GM12878 (cell line): Measurements from ENCODE around the gene STX16. TPM values are rescaled to one million over a fixed set of nuclear protein-coding genes. Genes with fewer than 3 reads are reported as not detected.
"Not testable (repeated sequence)": the region's sequence is repeated elsewhere in the genome, so short reads cannot be mapped to it uniquely, and the experiment has no call there.

Source experiments
- ATAC-seq: fragments of 200-7000 bp; cut with Tn5 transposase; 3 replicates; pipeline ENCODE4 v1.9.1; 2020; ENCODE audit warnings: mild to moderate bottlenecking, moderate library complexity
- BruUV-seq: library from RNA; stranded (reverse); fragments of 400-500 nt; replicated peaks from 2 replicates; lab custom pipeline; 2021; lab: Mats Ljungman, UMichigan
- CTCF ChIA-PET: fragments of 300-600 bp; sonication (Branson Sonifier 250); formaldehyde crosslinking; extraction: SDS; loops from one replicate; lab custom pipeline; 2021; ENCODE audit warnings: inconsistent platforms; lab: Yijun Ruan, JAX
- POLR2A ChIA-PET: fragments of 350-600 bp; formaldehyde crosslinking; extraction: SDS; loops from one replicate; lab custom pipeline; 2021; ENCODE audit warnings: inconsistent platforms; lab: Charles Lee
- RAD21 ChIA-PET: fragments of 300-600 bp; sonication (Branson Sonifier 250); formaldehyde crosslinking; loops from one replicate; lab custom pipeline; 2023; ENCODE audit warnings: antibody characterized with exemption; ENCODE audit not compliant: unreplicated experiment; lab: Charles Lee
- SMC1A ChIA-PET: fragments of 300-600 bp; sonication (Branson Sonifier 250); formaldehyde crosslinking; loops from one replicate; lab custom pipeline; 2023; ENCODE audit not compliant: unreplicated experiment, uncharacterized antibody; lab: Charles Lee
- DNase-seq: peaks from one replicate; pipeline ENCODE4 v3.0.0-alpha.2; 2011; ENCODE audit warnings: low read depth, low spot score
- FAIRE-seq: peaks from 3 replicates; lab custom pipeline; 2011; peaks lifted over from hg19 to GRCh38; lab: Jason Lieb, UNC
- H2AFZ ChIP-seq: 2 replicates; pipeline ENCODE4 v1.6.0; 2011; ENCODE audit warnings: low read depth, low read length, control low read depth; ENCODE audit not compliant: control insufficient read depth
- H3K27ac ChIP-seq: 2 replicates; pipeline ENCODE4 v1.5.1; 2011; ENCODE audit warnings: control low read depth; ENCODE audit not compliant: control insufficient read depth, insufficient read depth
- H3K27me3 ChIP-seq, 2 experiments: replicated peaks in 1 of 2; 2 replicates each; pipeline versions ENCODE4 v1.6.0 to v1.6.1; 2011; ENCODE audit warnings: low read length in 1 of 2; ENCODE audit not compliant: control insufficient read depth in 2 of 2, insufficient read depth in 2 of 2
- H3K36me3 ChIP-seq, 2 experiments: 2 replicates each; pipeline ENCODE4 v1.5.1; 2011; ENCODE audit warnings: low read length in 1 of 2; ENCODE audit not compliant: control insufficient read depth in 2 of 2, insufficient read depth in 2 of 2
- H3K4me1 ChIP-seq: 2 replicates; pipeline ENCODE4 v1.6.1; 2011; ENCODE audit warnings: mild to moderate bottlenecking, low read length, moderate library complexity, mixed read lengths; ENCODE audit not compliant: control insufficient read depth, insufficient read depth
- H3K4me2 ChIP-seq: 2 replicates; pipeline ENCODE4 v1.6.0; 2011; ENCODE audit warnings: control low read depth; ENCODE audit not compliant: control insufficient read depth, insufficient read depth
- H3K4me3 ChIP-seq: fragments of 200-600 bp; sonication (generic); 2 replicates; pipeline ENCODE4 v1.5.1; 2016
- H3K79me2 ChIP-seq: 2 replicates; pipeline ENCODE4 v1.6.0; 2011; ENCODE audit warnings: low read length; ENCODE audit not compliant: control insufficient read depth, insufficient read depth
- H3K9ac ChIP-seq: 2 replicates; pipeline ENCODE4 v1.8.0; 2011; ENCODE audit warnings: low read length, control low read depth, mixed read lengths; ENCODE audit not compliant: control insufficient read depth, insufficient read depth
- H3K9me3 ChIP-seq: replicated peaks from 3 replicates; pipeline ENCODE4 v1.5.1; 2011; ENCODE audit warnings: mild to moderate bottlenecking, low read length; ENCODE audit not compliant: control insufficient read depth, insufficient read depth
- H4K20me1 ChIP-seq: 2 replicates; pipeline ENCODE4 v1.6.0; 2011; ENCODE audit not compliant: control insufficient read depth, insufficient read depth
- ETV6 ChIP-seq, 2 experiments: fragments of 450-650 bp in 1 of 2; IDR thresholded peaks in 1 of 2; conservative IDR thresholded peaks in 1 of 2; 2 replicates each; pipeline ENCODE4 v1.6.1; 2014; ENCODE audit warnings: antibody characterized with exemption in 1 of 2, borderline replicate concordance in 1 of 2, low read depth in 1 of 2, mild to moderate bottlenecking in 1 of 2, moderate library complexity in 1 of 2
- IRF4 ChIP-seq: IDR thresholded peaks from 2 replicates; pipeline ENCODE4 v1.6.1; 2011; ENCODE audit warnings: low read depth, low read length
- POU2F2 ChIP-seq: IDR thresholded peaks from 3 replicates; pipeline ENCODE4 v1.6.1; 2011; ENCODE audit warnings: low read depth, mild to moderate bottlenecking, low read length, borderline replicate concordance
- RELA ChIP-seq: fragments of 450-650 bp; IDR thresholded peaks from 2 replicates; pipeline ENCODE4 v1.8.0; 2014; ENCODE audit warnings: borderline replicate concordance; ENCODE audit not compliant: partially characterized antibody
- SIN3A ChIP-seq: IDR thresholded peaks from 2 replicates; pipeline ENCODE4 v1.6.1; 2012; ENCODE audit warnings: low read depth, low read length, improper control_type of control experiment
- SMARCA5 ChIP-seq: fragments of 450-650 bp; IDR thresholded peaks from 2 replicates; pipeline ENCODE4 v1.6.1; 2017; ENCODE audit warnings: mild to moderate bottlenecking
- WRNIP1 ChIP-seq: IDR thresholded peaks from 2 replicates; pipeline ENCODE4 v1.6.1; 2011; ENCODE audit warnings: low read depth, low read length, improper control_type of control experiment, borderline replicate concordance
- WGBS: methylation state at CpG from one replicate; pipeline ENCODE4 v1.1.6; 2016; ENCODE audit warnings: low lambda C conversion rate; ENCODE audit not compliant: insufficient replicate concordance, insufficient coverage; ENCODE audit errors: missing lambda C conversion rate; 5-methylcytosine and 5-hydroxymethylcytosine counted together
- in situ Hi-C: fragments of 300-500 bp; cut with MboI; formaldehyde crosslinking; loops from 9 replicates; pipeline ENCODE4 v1.14.3; 2018; ENCODE audit warnings: mixed read lengths
- intact Hi-C: fragments of 100-400 bp; cut with micrococcal nuclease; formaldehyde crosslinking; loops from one replicate; pipeline ENCODE4 v1.14.2; 2022; ENCODE audit not compliant: unreplicated experiment
- polyA plus RNA-seq, 11 experiments: library from polyadenylated mRNA; depleted of rRNA in 4 of 11; unstranded in 6 of 11; stranded (reverse) in 5 of 11; fragments of >200 nt; fragmentation: Nextera tagmentation in 4 of 11; fragmentation: Illumina TruSeq in 1 of 11; extraction: Ambion mirVana in 4 of 11; extraction: Trizol in 1 of 11; gene quantifications; 1 replicate in 1 of 11; 2 replicates in 10 of 11; pipeline versions ENCODE4 v1.2.1 to v1.2.3, GENCODE V29; 2011 to 2016; ENCODE audit warnings: inconsistent platforms in 2 of 11, missing spikeins in 2 of 11, low read depth in 1 of 11
- total RNA-seq, 4 experiments: library from RNA; depleted of rRNA in 3 of 4; stranded (reverse); fragments of >200 nt in 3 of 4; fragmentation: Illumina TruSeq in 1 of 4; extraction: Trizol in 1 of 4; gene quantifications; 2 replicates each; pipeline versions ENCODE4 v1.2.1 to v1.2.3, GENCODE V29; 2013 to 2021
- TF ChIP-seq, protein P1 (sequence below): fragments of 450-650 bp; IDR thresholded peaks from 2 replicates; pipeline ENCODE4 v1.6.1; 2018; ENCODE audit warnings: borderline replicate concordance, mild to moderate bottlenecking; ENCODE audit not compliant: partially characterized antibody
- TF ChIP-seq, protein P2 (sequence below): IDR thresholded peaks from 2 replicates; pipeline ENCODE4 v1.6.1; 2011; ENCODE audit warnings: borderline replicate concordance, low read depth, mild to moderate bottlenecking, moderate library complexity, mixed read lengths, low read length; ENCODE audit not compliant: insufficient read depth; ENCODE audit errors: extremely low read length

The STX16 gene
- total and polyA plus RNA-seq, 10 of the 15 experiments (the other 5 are each of a cell fraction or from before 2014, with no cell fraction given), result 6.3 to 68.4 (median 35.8) TPM

- H3K27ac ChIP-seq, result no peak overlapping the region
- no TSS peak for BruUV-seq
- ATAC-seq, result no peak
- FAIRE-seq, result no peak
- POLR2A ChIA-PET, result no interaction called here
- intact Hi-C loops (no loop called here), in situ Hi-C loops (no loop called here)
- no peaks in the 10 kb centered on the region for H3K79me2 ChIP-seq
- peaks cover 0 to 2% of the 10 kb centered on the region in 2 experiments; a peak in 2 of 4 replicates for H3K27me3 ChIP-seq
- no peak overlapping the region for H2AFZ ChIP-seq
- no peak overlapping the region for H3K4me3 ChIP-seq
- TF ChIP-seq ETV6 (conservative IDR thresholded peaks at IDR 0.05 in 1 of 2, IDR thresholded peaks at IDR 0.05 in 1 of 2; ENCODE audit: borderline replicate concordance in 1 of 2, low read depth in 1 of 2) (no peak), WRNIP1 (no peak), POU2F2 (no peak), RELA (no peak), SIN3A (no peak), IRF4 (no peak), SMARCA5 (no peak)
- TF ChIP-seq, protein P1, sequence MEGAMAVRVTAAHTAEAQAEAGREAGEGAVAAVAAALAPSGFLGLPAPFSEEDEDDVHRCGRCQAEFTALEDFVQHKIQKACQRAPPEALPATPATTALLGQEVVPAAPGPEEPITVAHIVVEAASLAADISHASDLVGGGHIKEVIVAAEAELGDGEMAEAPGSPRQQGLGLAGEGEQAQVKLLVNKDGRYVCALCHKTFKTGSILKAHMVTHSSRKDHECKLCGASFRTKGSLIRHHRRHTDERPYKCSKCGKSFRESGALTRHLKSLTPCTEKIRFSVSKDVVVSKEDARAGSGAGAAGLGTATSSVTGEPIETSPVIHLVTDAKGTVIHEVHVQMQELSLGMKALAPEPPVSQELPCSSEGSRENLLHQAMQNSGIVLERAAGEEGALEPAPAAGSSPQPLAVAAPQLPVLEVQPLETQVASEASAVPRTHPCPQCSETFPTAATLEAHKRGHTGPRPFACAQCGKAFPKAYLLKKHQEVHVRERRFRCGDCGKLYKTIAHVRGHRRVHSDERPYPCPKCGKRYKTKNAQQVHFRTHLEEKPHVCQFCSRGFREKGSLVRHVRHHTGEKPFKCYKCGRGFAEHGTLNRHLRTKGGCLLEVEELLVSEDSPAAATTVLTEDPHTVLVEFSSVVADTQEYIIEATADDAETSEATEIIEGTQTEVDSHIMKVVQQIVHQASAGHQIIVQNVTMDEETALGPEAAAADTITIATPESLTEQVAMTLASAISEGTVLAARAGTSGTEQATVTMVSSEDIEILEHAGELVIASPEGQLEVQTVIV, result no peak
- TF ChIP-seq, protein P2, sequence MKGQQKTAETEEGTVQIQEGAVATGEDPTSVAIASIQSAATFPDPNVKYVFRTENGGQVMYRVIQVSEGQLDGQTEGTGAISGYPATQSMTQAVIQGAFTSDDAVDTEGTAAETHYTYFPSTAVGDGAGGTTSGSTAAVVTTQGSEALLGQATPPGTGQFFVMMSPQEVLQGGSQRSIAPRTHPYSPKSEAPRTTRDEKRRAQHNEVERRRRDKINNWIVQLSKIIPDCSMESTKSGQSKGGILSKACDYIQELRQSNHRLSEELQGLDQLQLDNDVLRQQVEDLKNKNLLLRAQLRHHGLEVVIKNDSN, result no peak
- no peaks in the 10 kb centered on the region for H4K20me1 ChIP-seq
- no peaks in the 10 kb centered on the region for H3K36me3 ChIP-seq
- SMC1A ChIA-PET, result no interaction called here
- WGBS, result 49% methylated on average over 3 of the region's 3 CpGs
- H3K4me2 ChIP-seq, result no peak overlapping the region
- no peaks in the 10 kb centered on the region for H3K4me1 ChIP-seq
- H3K9me3 ChIP-seq, result no peaks in the 10 kb centered on the region; the same call in 2 of the 3 replicates
- CTCF ChIA-PET, result no interaction called here
- RAD21 ChIA-PET, result no interaction called here
- DNase-seq, result no peak
- H3K9ac ChIP-seq, result no peak overlapping the region
Observed at GRCh38 chr20:58723628-58723984, 72.5 kb downstream of the STX16 start.

- SMC1A ChIA-PET, H3K27ac ChIP-seq, ATAC-seq, H2AFZ ChIP-seq, H3K27me3 ChIP-seq, intact Hi-C loops, H3K79me2 ChIP-seq, POLR2A ChIA-PET, BruUV-seq, H3K9ac ChIP-seq, H3K4me2 ChIP-seq, in situ Hi-C loops, H3K4me3 ChIP-seq, RAD21 ChIA-PET, H3K9me3 ChIP-seq, H3K4me1 ChIP-seq, DNase-seq, FAIRE-seq, CTCF ChIA-PET, H4K20me1 ChIP-seq, H3K36me3 ChIP-seq: not testable (repeated sequence)
- WGBS, result 49% methylated on average over 2 of the region's 2 CpGs
Observed at GRCh38 chr20:58726156-58726555, 75.1 kb downstream of the STX16 start.
